ENCODE measurements around the gene CPN1. TPM values are rescaled to one million over a fixed set of nuclear protein-coding genes. Genes with fewer than 3 reads are reported as not detected.

The CPN1 gene
- total and polyA plus RNA-seq, 9 of the 15 experiments (the other 6 are each of a cell fraction or from before 2014, with no cell fraction given) = 0.15 to 0.17 TPM; not detected in 7

- no peak for TF ChIP-seq PCBP2 (IDR thresholded peaks at IDR 0.05; ENCODE audit: low read depth, low read length, poor library complexity, severe bottlenecking)
- no peak for TF ChIP-seq SP1 (CRISPR knock-in tag; IDR thresholded peaks at IDR 0.05)
- peak; percentile 30; the same call in 1 of the 2 replicates for TF ChIP-seq TFAP4 (CRISPR knock-in tag; IDR thresholded peaks at IDR 0.05; ENCODE audit: borderline replicate concordance)
- TF ChIP-seq TRIM25 (IDR thresholded peaks at IDR 0.05; ENCODE audit: borderline replicate concordance) = no peak
- no peak for TF ChIP-seq KDM2B (CRISPR knock-in tag; IDR thresholded peaks at IDR 0.05)
- TF ChIP-seq ZNF561 (CRISPR knock-in tag; conservative IDR thresholded peaks at IDR 0.05) = no peak
- no peak for TF ChIP-seq CCAR2 (IDR thresholded peaks at IDR 0.05; ENCODE audit: low read depth, low read length)
- no peak for TF ChIP-seq FOXJ3 (CRISPR knock-in tag; IDR thresholded peaks at IDR 0.05)
- TF ChIP-seq PRDM10 (IDR thresholded peaks at IDR 0.05; ENCODE audit: partially characterized antibody) = no peak
- no peak for TF ChIP-seq ZNF324 (CRISPR knock-in tag; IDR thresholded peaks at IDR 0.05)
- TF ChIP-seq CREB3 (tag; conservative IDR thresholded peaks at IDR 0.05; ENCODE audit: low read depth) = no peak
- peak; percentile 90 for TF ChIP-seq BHLHE40 (IDR thresholded peaks at IDR 0.05; ENCODE audit: low read length)
- TF ChIP-seq TSHZ1 (CRISPR knock-in tag; IDR thresholded peaks at IDR 0.05) = no peak
- TF ChIP-seq ZFP30 (CRISPR knock-in tag; IDR thresholded peaks at IDR 0.05; ENCODE audit: borderline replicate concordance) = no peak
Measured at GRCh38 chr10:99993701-99994689, 87.7 kb downstream of the CPN1 start (continued).

Data from K562 (cell line).